Heart left ventricle (tissue), 13 donors: Measurements from ENCODE around the gene SH3TC1.

Experiments
- POLR2A ChIP-seq, 2 donors: fragments of 450-650 bp; IDR thresholded peaks; one replicate each; pipeline ENCODE4 v1.6.1; 2017; ENCODE audit warnings: antibody characterized with exemption in 2 of 2, mild to moderate bottlenecking in 2 of 2, moderate library complexity in 2 of 2
- TF ChIP-seq, protein P1 (sequence below), 12 donors: fragments of 200-600 bp; sonication (generic) in 4 of 12; IDR thresholded peaks; one replicate each; pipeline versions ENCODE4 v1.5.0 to v1.8.0; 2018 to 2022; ENCODE audit warnings: antibody characterized with exemption in 12 of 12, mild to moderate bottlenecking in 5 of 12
- donor health status: ischemic (EF 13 %, LVEDD 7.1; RV severe dilation, severe dysfunction).
- donor health status: DM: no; HTN: yes; CAD: no.
- donor health status: DM: no; HTN: no; CAD: no.
- donor health status: ischemic (EF 25% LVEDD 6.9; RV normal size, moderate dysfunction).
- donor health status: ischemic (EF 25% LVEDD 5.7; RV mildly dilated, moderate dysfunction).
- donor health status: ischemic (EF 35%, LVEDD 5.7; RV mildly dilated, moderate dysfunction).
- donor health status: nonischemic (EF 11% LVEDD 7.7; RV severe dilation, severe dysfunction).
- donor health status: DM: yes; HTN: yes; CAD: no.
- donor health status: PGD.
- donor health status: ischemic (EF 29% LVEDD 5.4; RV normal size, mild dysfunction).
- donor health status: nonischemic (EF 23%, LVEDD 6.1; RV moderate dilation, normal function).

DNA sequence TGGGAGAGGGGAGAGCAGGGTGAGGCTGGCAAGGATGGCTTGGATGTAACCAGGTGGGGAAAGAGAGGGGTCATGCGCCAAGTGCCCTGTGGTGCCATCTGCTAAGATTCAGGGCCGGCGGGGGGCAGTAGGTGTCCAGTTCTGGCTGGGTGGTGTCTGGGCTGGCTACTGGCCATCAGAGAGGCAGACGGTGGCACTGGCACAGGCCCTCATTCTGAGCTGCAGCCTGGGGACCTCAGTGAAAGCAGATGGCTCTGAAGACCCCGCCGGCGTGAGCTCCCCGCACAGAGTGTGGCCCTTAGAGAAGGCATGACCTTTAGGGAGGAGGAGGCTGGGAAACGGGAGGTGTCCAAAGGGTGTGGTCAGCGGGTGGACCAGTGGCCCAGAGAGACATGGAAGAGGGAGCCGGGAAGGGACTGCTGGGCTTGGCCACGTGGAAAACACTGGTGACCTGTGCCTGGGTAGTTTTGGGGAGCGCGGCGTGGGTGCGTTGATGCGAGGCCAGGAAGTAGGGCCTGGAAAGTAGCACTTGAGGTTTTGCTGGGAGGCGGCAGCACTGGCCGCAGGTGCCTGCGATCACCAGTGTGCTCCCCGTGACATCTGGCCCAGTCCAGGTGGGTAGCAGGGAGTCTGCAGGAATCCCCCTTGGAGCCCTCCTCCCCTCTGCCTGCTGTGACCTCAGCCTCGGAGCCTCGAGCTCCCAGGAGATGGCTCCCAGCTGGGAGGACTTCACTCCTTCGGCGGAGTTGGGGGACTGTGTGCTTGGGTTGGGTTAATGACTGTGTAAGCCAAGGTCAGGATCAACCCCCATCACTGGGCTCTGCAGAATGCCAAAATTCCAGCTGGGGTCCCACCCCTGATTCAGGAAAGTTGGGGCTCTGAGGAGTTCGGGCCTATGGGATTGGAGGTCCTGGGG lies 9.3 kb upstream of the SH3TC1 start:
- TF ChIP-seq, protein P1, sequence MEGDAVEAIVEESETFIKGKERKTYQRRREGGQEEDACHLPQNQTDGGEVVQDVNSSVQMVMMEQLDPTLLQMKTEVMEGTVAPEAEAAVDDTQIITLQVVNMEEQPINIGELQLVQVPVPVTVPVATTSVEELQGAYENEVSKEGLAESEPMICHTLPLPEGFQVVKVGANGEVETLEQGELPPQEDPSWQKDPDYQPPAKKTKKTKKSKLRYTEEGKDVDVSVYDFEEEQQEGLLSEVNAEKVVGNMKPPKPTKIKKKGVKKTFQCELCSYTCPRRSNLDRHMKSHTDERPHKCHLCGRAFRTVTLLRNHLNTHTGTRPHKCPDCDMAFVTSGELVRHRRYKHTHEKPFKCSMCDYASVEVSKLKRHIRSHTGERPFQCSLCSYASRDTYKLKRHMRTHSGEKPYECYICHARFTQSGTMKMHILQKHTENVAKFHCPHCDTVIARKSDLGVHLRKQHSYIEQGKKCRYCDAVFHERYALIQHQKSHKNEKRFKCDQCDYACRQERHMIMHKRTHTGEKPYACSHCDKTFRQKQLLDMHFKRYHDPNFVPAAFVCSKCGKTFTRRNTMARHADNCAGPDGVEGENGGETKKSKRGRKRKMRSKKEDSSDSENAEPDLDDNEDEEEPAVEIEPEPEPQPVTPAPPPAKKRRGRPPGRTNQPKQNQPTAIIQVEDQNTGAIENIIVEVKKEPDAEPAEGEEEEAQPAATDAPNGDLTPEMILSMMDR (IDR thresholded peaks at IDR 0.05), result no peak
- no peak for TF ChIP-seq POLR2A (IDR thresholded peaks at IDR 0.05)
